Measurements from ENCODE around the gene PMP22. TPM values are rescaled to one million over a fixed set of nuclear protein-coding genes. Genes with fewer than 3 reads are reported as not detected.
"Not testable (repeated sequence)": the region's sequence is repeated elsewhere in the genome, so short reads cannot be mapped to it uniquely, and the experiment has no call there.

Gene PMP22
- total RNA-seq, 8 experiments from 2014 or later = 0.46 to 106 (median 12.2) TPM

DNA sequence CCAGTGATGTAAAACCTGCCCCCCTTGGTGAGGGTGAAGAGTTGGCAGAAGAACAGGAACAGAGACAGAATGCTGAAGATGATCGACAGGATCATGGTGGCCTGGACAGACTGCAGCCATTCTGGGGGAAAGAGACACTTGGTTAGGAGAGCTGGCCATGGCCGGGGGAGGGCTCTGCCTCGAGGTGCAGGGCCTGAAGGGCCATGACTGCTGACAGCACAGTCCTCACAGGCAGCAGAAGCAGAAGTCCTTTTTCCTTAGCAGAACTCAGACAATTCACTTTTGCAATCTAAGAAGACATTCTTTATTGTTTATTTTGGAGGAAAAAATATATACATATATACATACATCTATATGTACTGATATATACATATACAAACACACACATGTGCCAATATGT, 25.6 kb downstream of the PMP22 start:
- in situ Hi-C loops (cut with MboI; ENCODE audit: low pct_unique_long_range_greater_than_20kb in 2 of 9, low sequenced_read_pairs in 9 of 9, unreplicated experiment in 9 of 9) = no loop called here
- 68 to 100% (median 80%) methylated on average over 1 to 3 of the region's 3 CpGs; no CpG with 5 or more reads in 4 of the 10 experiments for WGBS, 10 experiments
- Histone ChIP-seq H3K27ac (no peak overlapping the region), H3K4me1 (replicated peaks in 1 of 2) (no peaks in the 10 kb centered on the region), H3K4me3 (no peak overlapping the region)
- ATAC-seq (replicated peaks in 6 of 8) = no peak

DNA sequence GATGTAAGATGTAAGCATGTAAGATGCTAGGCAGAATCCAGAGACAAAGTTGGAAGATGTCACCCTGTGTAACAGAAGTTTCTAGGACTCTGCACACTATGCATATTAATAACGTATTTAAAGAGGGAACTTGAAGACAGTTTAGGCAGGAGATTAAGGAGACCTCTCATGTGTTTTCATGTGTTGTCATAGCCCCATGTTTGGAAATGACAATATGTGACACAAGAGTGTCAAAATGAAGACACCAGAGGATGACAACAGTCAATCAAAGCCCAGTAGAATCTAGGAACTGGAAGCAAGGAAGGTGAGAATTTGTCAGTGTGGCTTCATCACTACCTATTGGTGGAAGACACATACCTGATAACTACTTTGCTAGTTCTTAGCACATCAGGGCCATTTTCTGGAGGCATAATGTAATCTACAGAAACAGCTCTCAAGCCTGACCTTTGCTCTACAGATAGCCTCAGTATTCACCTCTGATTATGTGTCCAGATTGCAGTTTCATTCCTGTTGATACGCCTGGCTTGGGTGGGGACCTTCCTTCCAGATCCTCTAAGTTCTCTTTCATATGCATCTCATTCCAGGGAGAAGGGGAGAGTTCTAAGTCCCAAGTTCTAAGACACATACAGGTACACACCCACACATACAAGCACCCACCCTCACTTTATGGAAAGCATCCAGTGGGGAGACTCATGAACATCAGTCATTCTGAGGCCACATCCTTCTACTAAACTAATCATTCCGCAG, 26.3 kb downstream of the PMP22 start:
- Histone ChIP-seq H3K27ac (no peak overlapping the region), H3K4me1 (replicated peaks in 1 of 2) (no peaks in the 10 kb centered on the region), H3K4me3 (no peak overlapping the region)
- 55 to 100% (median 84%) methylated on average over 1 to 3 of the region's 3 CpGs; no CpG with 5 or more reads in 1 of the 10 experiments for WGBS, 10 experiments
- ATAC-seq (replicated peaks in 6 of 8) = peak in 2 of 8 experiments; percentile 28 to 55
- in situ Hi-C loops (cut with MboI; ENCODE audit: low pct_unique_long_range_greater_than_20kb in 2 of 9, low sequenced_read_pairs in 9 of 9, unreplicated experiment in 9 of 9) = no loop called here

- Histone ChIP-seq H3K27ac (no peak overlapping the region), H3K4me1 (replicated peaks in 1 of 2) (no peaks in the 10 kb centered on the region), H3K4me3 (no peak overlapping the region)
- ATAC-seq (replicated peaks in 6 of 8) = no peak
- in situ Hi-C loops (cut with MboI; ENCODE audit: low pct_unique_long_range_greater_than_20kb in 2 of 9, low sequenced_read_pairs in 9 of 9, unreplicated experiment in 9 of 9) = no loop called here
- WGBS, 10 experiments = 60 to 100% (median 83%) methylated on average over 1 to 2 of the region's 2 CpGs; no CpG with 5 or more reads in 2 of the 10 experiments
Measured at GRCh38 chr17:15238057-15238456, 27.1 kb downstream of the PMP22 start.

DNA sequence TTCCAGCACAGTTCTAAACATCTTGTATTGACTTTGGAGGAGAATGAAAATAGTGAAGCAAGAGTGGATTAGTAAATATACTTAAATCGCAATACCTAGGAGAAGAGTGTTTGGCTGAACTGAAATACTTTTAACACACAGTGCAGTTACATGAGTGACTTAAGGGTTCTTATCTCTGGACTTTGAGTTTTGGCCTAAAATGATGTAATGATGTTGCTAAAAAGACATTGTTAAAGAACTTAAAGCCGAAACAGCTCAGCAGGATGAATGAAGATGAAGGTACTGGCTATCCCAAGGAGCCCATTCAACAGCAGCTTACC, 28.1 kb downstream of the PMP22 start:
- WGBS, 10 experiments = 63 to 100% (median 91%) methylated on average over 1 to 2 of the region's 2 CpGs; no CpG with 5 or more reads in 2 of the 10 experiments
- no peak for ATAC-seq (replicated peaks in 6 of 8)

DNA sequence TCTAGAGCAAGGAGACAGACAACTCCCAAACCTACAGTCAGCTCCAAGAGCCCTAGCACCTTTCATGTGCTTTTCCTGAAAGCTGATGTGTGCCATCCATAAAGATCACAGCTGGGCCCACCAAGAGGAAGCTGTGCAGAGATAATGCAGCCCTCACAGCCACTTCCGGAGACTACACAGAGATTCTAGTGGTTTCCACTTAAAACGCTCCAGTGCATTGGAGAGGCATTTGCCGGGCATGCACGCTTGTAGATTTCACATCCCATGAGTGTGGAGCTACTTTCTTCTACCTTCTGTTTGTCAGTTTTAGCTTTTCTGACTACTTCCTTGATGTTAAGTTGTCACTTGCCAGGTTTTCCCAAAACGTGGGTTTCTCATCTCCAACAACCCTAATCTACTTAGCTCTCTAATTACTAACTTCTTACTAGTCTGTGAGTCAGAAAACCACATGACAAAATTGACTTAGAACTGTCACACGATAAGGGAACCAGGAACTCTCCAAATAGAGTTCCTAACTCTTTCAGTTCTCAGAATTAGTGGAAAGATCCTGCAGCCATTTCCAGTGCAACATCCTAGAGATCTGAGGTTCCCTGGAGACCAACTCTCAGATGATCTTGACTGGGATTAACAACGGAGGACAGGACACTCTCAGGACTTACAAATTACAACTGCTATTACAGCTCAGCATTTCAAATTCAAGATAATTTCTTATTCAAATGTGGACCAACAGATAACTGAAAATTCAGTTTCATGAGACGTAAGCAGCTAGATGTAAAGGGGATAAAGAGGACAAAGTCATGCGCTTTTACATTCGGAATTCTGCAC, 28.6 kb downstream of the PMP22 start:
- in situ Hi-C loops (cut with MboI; ENCODE audit: low pct_unique_long_range_greater_than_20kb in 2 of 9, low sequenced_read_pairs in 9 of 9, unreplicated experiment in 9 of 9) = no loop called here
- H3K4me1 ChIP-seq (replicated peaks in 1 of 2) = no peaks in the 10 kb centered on the region

More for the DNA sequence above, 28.1 kb downstream of the PMP22 start:
- Histone ChIP-seq H3K27ac (no peak overlapping the region), H3K4me3 (no peak overlapping the region), H3K4me1 (replicated peaks in 1 of 2) (no peaks in the 10 kb centered on the region)
- in situ Hi-C loops (cut with MboI; ENCODE audit: low pct_unique_long_range_greater_than_20kb in 2 of 9, low sequenced_read_pairs in 9 of 9, unreplicated experiment in 9 of 9) = no loop called here

DNA sequence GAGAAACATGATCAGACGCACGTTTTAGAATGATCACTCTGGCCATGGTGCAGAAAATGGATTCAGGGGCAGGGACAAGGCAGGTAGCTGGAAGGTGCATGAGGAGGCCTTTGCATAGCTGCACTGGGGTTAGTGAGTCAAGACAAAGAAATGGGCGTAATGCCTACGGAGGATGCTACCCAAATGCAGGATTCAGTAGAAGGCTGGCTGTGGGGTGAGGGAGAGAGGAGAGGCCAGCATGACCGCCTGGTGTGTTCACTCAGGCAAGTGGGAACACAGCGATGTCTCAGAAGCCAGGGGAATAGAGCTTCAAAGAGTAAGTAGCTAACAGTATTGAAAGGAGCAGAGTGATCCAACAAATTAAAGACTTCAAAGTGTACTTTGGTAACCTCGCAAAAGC, 31.2 kb downstream of the PMP22 start:
- ATAC-seq (replicated peaks in 6 of 8) = no peak
- WGBS, 10 experiments = 74 to 100% (median 90%) methylated on average over 1 to 5 of the region's 7 CpGs; no CpG with 5 or more reads in 1 of the 10 experiments
- no peak overlapping the region for H3K27ac ChIP-seq
- H3K4me3 ChIP-seq = no peak overlapping the region
- no peaks in the 10 kb centered on the region for H3K4me1 ChIP-seq (replicated peaks in 1 of 2)
- in situ Hi-C loops (cut with MboI; ENCODE audit: low pct_unique_long_range_greater_than_20kb in 2 of 9, low sequenced_read_pairs in 9 of 9, unreplicated experiment in 9 of 9) = no loop called here

More for the DNA sequence above, 28.6 kb downstream of the PMP22 start:
- Histone ChIP-seq H3K27ac (no peak overlapping the region), H3K4me3 (no peak overlapping the region)
- ATAC-seq (replicated peaks in 6 of 8) = no peak
- WGBS, 10 experiments = 62 to 100% (median 87%) methylated on average over 1 to 10 of the region's 10 CpGs

DNA sequence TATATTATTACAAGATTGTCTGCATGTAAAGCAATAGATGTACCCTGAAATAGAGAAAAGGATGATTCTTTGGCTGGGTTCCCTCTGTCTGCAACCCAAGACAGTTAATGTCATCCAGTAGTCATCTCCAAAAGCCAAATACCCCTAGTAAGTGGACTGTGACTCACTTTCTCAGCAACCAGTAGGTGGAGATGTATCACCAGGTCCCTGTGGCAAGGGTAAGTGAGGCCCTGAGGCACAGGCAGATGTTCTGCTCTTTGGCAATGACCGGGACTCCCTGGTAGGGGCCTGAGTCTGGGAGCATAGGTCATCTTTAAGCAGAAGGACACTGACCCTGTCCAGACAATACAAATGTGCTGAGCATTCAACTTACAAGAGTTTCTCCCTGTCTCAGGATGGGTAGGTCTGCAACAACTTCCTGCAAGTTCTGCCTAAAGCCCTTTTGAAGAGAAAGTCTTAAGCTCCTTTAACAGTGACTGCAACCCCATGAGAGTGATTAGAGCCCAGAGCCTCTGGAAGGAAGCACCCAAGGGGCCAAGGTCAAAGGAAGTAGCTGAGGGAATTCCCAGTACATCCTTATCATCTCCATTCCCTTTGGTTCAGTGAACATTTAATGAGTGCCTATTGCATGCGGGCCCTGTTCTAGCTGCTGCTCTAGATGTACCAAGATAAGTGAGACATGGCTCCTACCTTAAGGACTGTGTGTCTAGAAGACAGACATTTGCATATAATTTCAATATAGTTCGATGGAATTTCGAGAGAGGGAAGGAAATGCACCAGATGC, 31.9 kb downstream of the PMP22 start:
- Histone ChIP-seq H3K27ac (no peak overlapping the region), H3K4me3 (no peak overlapping the region), H3K4me1 (replicated peaks in 1 of 2) (no peaks in the 10 kb centered on the region)
- 75 to 100% (median 85%) methylated on average over 1 to 3 of the region's 4 CpGs; no CpG with 5 or more reads in 3 of the 10 experiments for WGBS, 10 experiments
- ATAC-seq (replicated peaks in 6 of 8) = peak in 3 of 8 experiments; percentile 67 to 79 (median 72)
- in situ Hi-C loops (cut with MboI; ENCODE audit: low pct_unique_long_range_greater_than_20kb in 2 of 9, low sequenced_read_pairs in 9 of 9, unreplicated experiment in 9 of 9) = no loop called here

- no peak for ATAC-seq (replicated peaks in 6 of 8)
- Histone ChIP-seq H3K27ac (no peak overlapping the region), H3K4me1 (replicated peaks in 1 of 2) (no peaks in the 10 kb centered on the region), H3K4me3 (no peak overlapping the region)
- in situ Hi-C loops (cut with MboI; ENCODE audit: low pct_unique_long_range_greater_than_20kb in 2 of 9, low sequenced_read_pairs in 9 of 9, unreplicated experiment in 9 of 9) = no loop called here
- WGBS, 10 experiments = 25 to 100% (median 88%) methylated on average over 1 to 3 of the region's 3 CpGs; no CpG with 5 or more reads in 1 of the 10 experiments
Measured at GRCh38 chr17:15232517-15232915, 32.6 kb downstream of the PMP22 start.

DNA sequence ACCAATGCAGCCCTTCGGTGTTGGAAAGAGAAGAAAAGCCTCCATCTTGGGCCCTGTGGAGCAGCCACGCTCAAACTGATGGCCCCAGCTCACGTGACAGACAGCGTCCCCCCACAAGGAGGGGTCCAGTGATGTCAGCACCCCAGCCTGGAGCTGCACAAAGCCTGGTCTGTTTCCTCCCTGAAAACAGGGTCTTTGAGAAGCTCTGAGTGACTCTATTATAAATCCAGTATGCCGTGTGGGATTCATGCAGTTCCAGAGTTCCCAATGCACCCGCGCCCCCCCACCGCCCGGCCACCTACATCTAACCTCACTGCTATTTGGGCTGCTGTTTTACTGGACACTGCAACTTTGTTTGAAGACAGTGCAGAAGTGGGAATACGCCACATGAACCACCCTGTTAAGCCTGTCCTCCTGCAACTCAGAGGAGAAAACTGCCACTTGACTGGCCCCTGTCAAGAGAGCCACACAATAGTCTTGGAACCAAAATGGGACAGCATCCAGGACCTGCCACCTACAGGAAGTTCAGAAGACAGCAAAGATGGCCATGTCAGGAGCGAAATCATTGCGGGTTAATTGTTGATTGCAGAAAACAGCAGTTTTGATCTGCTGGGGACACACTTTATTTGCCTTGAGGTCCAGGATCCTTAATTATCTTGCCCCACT, 33.1 kb downstream of the PMP22 start:
- WGBS, 10 experiments = 73 to 100% (median 93%) methylated on average over 2 to 5 of the region's 12 CpGs; no CpG with 5 or more reads in 2 of the 10 experiments
- H3K4me1 ChIP-seq (replicated peaks in 1 of 2) = no peaks in the 10 kb centered on the region
- in situ Hi-C loops (cut with MboI; ENCODE audit: low pct_unique_long_range_greater_than_20kb in 2 of 9, low sequenced_read_pairs in 9 of 9, unreplicated experiment in 9 of 9) = no loop called here
- no peak overlapping the region for H3K27ac ChIP-seq
- ATAC-seq (replicated peaks in 6 of 8) = no peak
- no peak overlapping the region for H3K4me3 ChIP-seq

DNA sequence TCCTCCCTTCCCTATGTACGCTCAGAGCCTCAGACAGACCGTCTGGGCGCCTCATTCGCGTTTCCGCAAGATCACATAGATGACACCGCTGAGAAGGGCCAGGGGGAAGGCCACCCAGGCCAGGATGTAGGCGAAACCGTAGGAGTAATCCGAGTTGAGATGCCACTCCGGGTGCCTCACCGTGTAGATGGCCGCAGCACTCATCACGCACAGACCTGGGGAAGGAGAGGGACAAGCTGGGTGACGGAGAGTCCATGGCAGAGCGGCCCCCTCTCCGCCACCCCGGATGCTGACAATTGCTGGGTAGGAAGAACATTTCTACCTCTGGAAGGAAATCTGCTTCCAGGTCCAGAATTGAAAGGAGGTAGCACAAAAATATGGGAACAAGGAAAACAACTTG, 34.3 kb downstream of the PMP22 start:
- Histone ChIP-seq H3K4me1 (replicated peaks in 1 of 2) (no peaks in the 10 kb centered on the region), H3K4me3 (no peak overlapping the region), H3K27ac (no peak overlapping the region)
- ATAC-seq (replicated peaks in 6 of 8) = no peak
- in situ Hi-C loops (cut with MboI; ENCODE audit: low pct_unique_long_range_greater_than_20kb in 2 of 9, low sequenced_read_pairs in 9 of 9, unreplicated experiment in 9 of 9) = no loop called here
- 83 to 100% (median 97%) methylated on average over 1 to 13 of the region's 18 CpGs; no CpG with 5 or more reads in 3 of the 10 experiments for WGBS, 10 experiments

- 20 to 100% (median 61%) methylated on average over 1 to 3 of the region's 3 CpGs; no CpG with 5 or more reads in 4 of the 10 experiments for WGBS, 10 experiments
- H3K27ac ChIP-seq; ATAC-seq (replicated peaks in 6 of 8); H3K4me1 ChIP-seq (replicated peaks in 1 of 2); in situ Hi-C loops (cut with MboI; ENCODE audit: low pct_unique_long_range_greater_than_20kb in 2 of 9, low sequenced_read_pairs in 9 of 9, unreplicated experiment in 9 of 9); H3K4me3 ChIP-seq: not testable (repeated sequence)
Measured at GRCh38 chr17:15221827-15222226, 43.3 kb downstream of the PMP22 start.

- H3K4me3 ChIP-seq = no peak overlapping the region
- H3K4me1 ChIP-seq (replicated peaks in 1 of 2) = no peaks in the 10 kb centered on the region
- peak in 1 of 8 experiments; percentile 25 for ATAC-seq (replicated peaks in 6 of 8)
- no peak overlapping the region for H3K27ac ChIP-seq
- 17 to 100% (median 77%) methylated on average over 1 to 2 of the region's 2 CpGs; no CpG with 5 or more reads in 2 of the 10 experiments for WGBS, 10 experiments
- in situ Hi-C loops (cut with MboI; ENCODE audit: low pct_unique_long_range_greater_than_20kb in 2 of 9, low sequenced_read_pairs in 9 of 9, unreplicated experiment in 9 of 9) = no loop called here
Measured at GRCh38 chr17:15220785-15221184, 44.3 kb downstream of the PMP22 start.

All from motor neuron (in vitro differentiated cells).